Measurements from ENCODE around the gene NDC1. TPM values are rescaled to one million over a fixed set of nuclear protein-coding genes. Genes with fewer than 3 reads are reported as not detected.

Gene NDC1
- total and polyA plus RNA-seq, 2 of the 4 experiments (the other 2 are of a cell fraction): 11.8 to 33.9 TPM

GRCh38 chr1:53729456-53730223, 108.5 kb downstream of the NDC1 start:
- peak overlapping the region; percentile 26 for H2AFZ ChIP-seq (replicated peaks; ENCODE audit: low read length, poor library complexity)
- ChIA-PET POLR2A (ENCODE audit: unreplicated experiment) (no interaction called here), CTCF (no interaction called here)
- H4K8ac ChIP-seq (ENCODE audit: low read depth in 2 of 2, low read length in 2 of 2): no peak overlapping the region
- H3K36me3 ChIP-seq (ENCODE audit: control insufficient read depth, insufficient read depth, low read length): peaks cover 2% of the 10 kb centered on the region; the same call in 1 of the 2 replicates
- no peak overlapping the region for H4K5ac ChIP-seq (ENCODE audit: low read depth, low read length)
- TF ChIP-seq RCOR1 (IDR thresholded peaks at IDR 0.05; ENCODE audit: insufficient replicate concordance, low read length): no peak
- TF ChIP-seq SMC3 (IDR thresholded peaks at IDR 0.05; ENCODE audit: low read depth, low read length): no peak
- TF ChIP-seq CHD1 (IDR thresholded peaks at IDR 0.05; ENCODE audit: low read depth, low read length): no peak
- intact Hi-C loops (cut with micrococcal nuclease) (loop anchor here (5.0 kb wide), 1 partner anchor 42 kb away; no protein-coding TSS in a partner anchor), in situ Hi-C loops (cut with MboI; ENCODE audit: low sequenced_read_pairs) (no loop called here), dilution Hi-C loops (cut with HindIII; ENCODE audit: low sequenced_read_pairs, unreplicated experiment) (no loop called here)
- no peaks in the 10 kb centered on the region for H4K20me1 ChIP-seq (ENCODE audit: insufficient read depth, low read length)
- H3K18ac ChIP-seq (ENCODE audit: low read depth, low read length): no peak overlapping the region
- H3K4ac ChIP-seq (ENCODE audit: low read depth, low read length): no peak overlapping the region
- no peaks in the 10 kb centered on the region for H3K27me3 ChIP-seq (ENCODE audit: control insufficient read depth, insufficient read depth, low read length)
- H2BK20ac ChIP-seq (ENCODE audit: low read depth, low read length): no peak overlapping the region
- no peak overlapping the region for H2BK120ac ChIP-seq (ENCODE audit: low read depth, low read length)
- peaks cover 24 to 64% of the 10 kb centered on the region in 2 experiments for H3K79me1 ChIP-seq (ENCODE audit: low read depth in 1 of 2, low read length in 2 of 2)
- H3K56ac ChIP-seq (ENCODE audit: extremely low read depth, insufficient read depth, low read length): no peak overlapping the region
- H3K4me3 ChIP-seq (ENCODE audit: insufficient read depth, low read depth, low read length): no peak overlapping the region
- peaks cover 25% of the 10 kb centered on the region for H3K4me1 ChIP-seq (ENCODE audit: control insufficient read depth, insufficient read depth, low read length)
- H3K4me2 ChIP-seq (ENCODE audit: low read depth, low read length): no peak overlapping the region
- BruUV-seq (replicated peaks): no TSS peak
- H3K9me1 ChIP-seq (ENCODE audit: insufficient read depth, low read length): peaks cover 19% of the 10 kb centered on the region
- H2BK15ac ChIP-seq (ENCODE audit: low read depth, low read length): no peak overlapping the region
- no peak overlapping the region for H2AK9ac ChIP-seq (replicated peaks; ENCODE audit: low read depth, low read length, poor library complexity)
- WGBS, 2 experiments (ENCODE audit: extremely low coverage in 2 of 2, insufficient read length in 1 of 2): 89% methylated on average over 6 of the region's 16 CpGs; no CpG with 5 or more reads in 1 of the 2 experiments
- no peaks in the 10 kb centered on the region for H3K9me3 ChIP-seq (ENCODE audit: control insufficient read depth, insufficient read depth, low read length)
- no peak overlapping the region for H2BK5ac ChIP-seq (ENCODE audit: low read depth, low read length, poor library complexity, severe bottlenecking)
- DNase-seq: no peak
- no peak for ATAC-seq (ENCODE audit: low read depth)
- no peak overlapping the region for H3K23ac ChIP-seq (ENCODE audit: low read depth, low read length)
- H2AK5ac ChIP-seq (ENCODE audit: low read depth, low read length): no peak overlapping the region
- no peak overlapping the region for H4K91ac ChIP-seq (ENCODE audit: insufficient read depth, low read depth, low read length)
- no peak overlapping the region for H3K9ac ChIP-seq (ENCODE audit: low read depth, low read length)
- no peak overlapping the region for H3K14ac ChIP-seq (replicated peaks; ENCODE audit: low read depth, low read length)
- no peak overlapping the region for H3K27ac ChIP-seq (ENCODE audit: insufficient read depth, low read length)

All from IMR-90 (cell line).